GM23248 (cell line): ENCODE data around the gene KDM2A.

Experiments used
- EZH2 ChIP-seq: fragments of 200-600 bp; sonication (generic); IDR thresholded peaks from 2 replicates; pipeline ENCODE4 v1.6.1; 2018; ENCODE audit warnings: antibody characterized with exemption, mild to moderate bottlenecking; ENCODE audit not compliant: insufficient read depth, poor library complexity, severe bottlenecking
- EZH2phosphoT487 ChIP-seq: fragments of 200-600 bp; sonication (generic); IDR thresholded peaks from 2 replicates; pipeline ENCODE4 v1.6.1; 2018; ENCODE audit warnings: antibody characterized with exemption, moderate library complexity, mild to moderate bottlenecking, low read depth; ENCODE audit not compliant: insufficient read depth

- TF ChIP-seq EZH2phosphoT487 = no peak
- no peak for TF ChIP-seq EZH2
These were observed 2.0 kb downstream of the KDM2A start for GRCh38 chr11:67120881-67121710.
